ENCODE data around the gene TIMMDC1. TPM values are rescaled to one million over a fixed set of nuclear protein-coding genes. Genes with fewer than 3 reads are reported as not detected.

TIMMDC1 gene
- total and polyA plus RNA-seq, 2 of the 4 experiments (the other 2 are of a cell fraction) = 52.5 to 56.6 TPM

DNA sequence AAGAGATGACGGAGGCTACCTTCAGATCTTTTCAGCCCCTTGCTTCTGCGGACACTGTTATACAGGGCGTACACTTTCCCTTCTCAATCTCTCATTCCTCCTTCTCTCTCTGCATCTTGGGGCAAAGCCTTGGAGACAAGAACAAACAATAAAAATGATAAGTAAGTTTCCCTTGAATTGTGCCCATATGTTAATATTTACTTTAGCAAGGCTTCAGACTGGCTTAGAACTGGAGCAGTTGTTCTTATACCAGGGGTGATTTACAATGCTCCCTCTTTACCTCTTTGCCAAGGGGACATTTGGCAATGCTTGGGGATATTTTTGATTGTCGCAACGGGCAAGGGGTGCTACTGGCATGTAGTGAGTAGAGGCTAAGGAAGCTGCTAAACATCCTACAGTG lies 29.4 kb downstream of the TIMMDC1 start:
- H2BK20ac ChIP-seq (ENCODE audit: low read depth, low read length) = no peak overlapping the region
- no peak overlapping the region for H3K27ac ChIP-seq (ENCODE audit: insufficient read depth, low read length)
- H3K4me1 ChIP-seq (ENCODE audit: control insufficient read depth, insufficient read depth, low read length) = peaks cover 4% of the 10 kb centered on the region
- ATAC-seq (ENCODE audit: low read depth) (no peak), DNase-seq (no peak)
- ChIA-PET CTCF (no interaction called here), POLR2A (ENCODE audit: unreplicated experiment) (no interaction called here)
- H3K9ac ChIP-seq (ENCODE audit: low read depth, low read length) = no peak overlapping the region
- dilution Hi-C loops (cut with HindIII; ENCODE audit: low sequenced_read_pairs, unreplicated experiment) (no loop called here), in situ Hi-C loops (cut with MboI; ENCODE audit: low sequenced_read_pairs) (no loop called here), intact Hi-C loops (cut with micrococcal nuclease) (no loop called here)
- no peaks in the 10 kb centered on the region for H3K9me1 ChIP-seq (ENCODE audit: insufficient read depth, low read length)
- no peak overlapping the region for H4K91ac ChIP-seq (ENCODE audit: insufficient read depth, low read depth, low read length)
- no peak overlapping the region for H3K23ac ChIP-seq (ENCODE audit: low read depth, low read length)
- H3K27me3 ChIP-seq (ENCODE audit: control insufficient read depth, insufficient read depth, low read length) = no peaks in the 10 kb centered on the region
- H3K4me3 ChIP-seq (ENCODE audit: insufficient read depth, low read depth, low read length) = no peak overlapping the region
- peaks cover 11% of the 10 kb centered on the region for H3K36me3 ChIP-seq (ENCODE audit: control insufficient read depth, insufficient read depth, low read length)
- no peak overlapping the region for H2BK120ac ChIP-seq (ENCODE audit: low read depth, low read length)
- H3K18ac ChIP-seq (ENCODE audit: low read depth, low read length) = no peak overlapping the region
- no peaks in the 10 kb centered on the region for H4K20me1 ChIP-seq (ENCODE audit: insufficient read depth, low read length)
- no peak overlapping the region for H2BK15ac ChIP-seq (ENCODE audit: low read depth, low read length)
- no peaks in the 10 kb centered on the region for H3K79me1 ChIP-seq (ENCODE audit: low read depth in 1 of 2, low read length in 2 of 2)
- no peak overlapping the region for H3K14ac ChIP-seq (replicated peaks; ENCODE audit: low read depth, low read length)
- no peak overlapping the region for H2AK5ac ChIP-seq (ENCODE audit: low read depth, low read length)
- no peak overlapping the region for H2BK5ac ChIP-seq (ENCODE audit: low read depth, low read length, poor library complexity, severe bottlenecking)
- H3K9me3 ChIP-seq (ENCODE audit: control insufficient read depth, insufficient read depth, low read length) = no peaks in the 10 kb centered on the region
- H2AK9ac ChIP-seq (replicated peaks; ENCODE audit: low read depth, low read length, poor library complexity) = no peak overlapping the region
- WGBS, 2 experiments (ENCODE audit: extremely low coverage in 2 of 2, insufficient read length in 1 of 2) = no CpG with 5 or more reads among the region's 5 CpGs
- no peak overlapping the region for H3K4me2 ChIP-seq (ENCODE audit: low read depth, low read length)
- TF ChIP-seq, protein P1, sequence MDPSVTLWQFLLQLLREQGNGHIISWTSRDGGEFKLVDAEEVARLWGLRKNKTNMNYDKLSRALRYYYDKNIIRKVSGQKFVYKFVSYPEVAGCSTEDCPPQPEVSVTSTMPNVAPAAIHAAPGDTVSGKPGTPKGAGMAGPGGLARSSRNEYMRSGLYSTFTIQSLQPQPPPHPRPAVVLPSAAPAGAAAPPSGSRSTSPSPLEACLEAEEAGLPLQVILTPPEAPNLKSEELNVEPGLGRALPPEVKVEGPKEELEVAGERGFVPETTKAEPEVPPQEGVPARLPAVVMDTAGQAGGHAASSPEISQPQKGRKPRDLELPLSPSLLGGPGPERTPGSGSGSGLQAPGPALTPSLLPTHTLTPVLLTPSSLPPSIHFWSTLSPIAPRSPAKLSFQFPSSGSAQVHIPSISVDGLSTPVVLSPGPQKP (IDR thresholded peaks at IDR 0.05; ENCODE audit: borderline replicate concordance, low read depth, low read length) = no peak
- TF ChIP-seq MXI1 (IDR thresholded peaks at IDR 0.05; ENCODE audit: borderline replicate concordance, low read depth, low read length) = no peak
- no peak for TF ChIP-seq POLR2A (IDR thresholded peaks at IDR 0.05; ENCODE audit: low read depth, low read length)
- TF ChIP-seq NFE2L2 (IDR thresholded peaks at IDR 0.05; ENCODE audit: low read depth, low read length) = no peak
- no peak for TF ChIP-seq SMC3 (IDR thresholded peaks at IDR 0.05; ENCODE audit: low read depth, low read length)
- TF ChIP-seq RAD21 (IDR thresholded peaks at IDR 0.05; ENCODE audit: low read length) = no peak
- no peak for TF ChIP-seq CHD1 (IDR thresholded peaks at IDR 0.05; ENCODE audit: low read depth, low read length)
- no peak overlapping the region for H2AFZ ChIP-seq (replicated peaks; ENCODE audit: low read length, poor library complexity)
- no peak overlapping the region for H4K5ac ChIP-seq (ENCODE audit: low read depth, low read length)
- no TSS peak for BruUV-seq (replicated peaks)
- H4K8ac ChIP-seq (ENCODE audit: low read depth in 2 of 2, low read length in 2 of 2) = no peak overlapping the region
- no peak overlapping the region for H3K4ac ChIP-seq (ENCODE audit: low read depth, low read length)
- no peak overlapping the region for H3K56ac ChIP-seq (ENCODE audit: extremely low read depth, insufficient read depth, low read length)

Measured in IMR-90 (cell line).